ENCODE results near the gene SORD.
"Not testable (repeated sequence)": the region's sequence is repeated elsewhere in the genome, so short reads cannot be mapped to it uniquely, and the experiment has no call there.

GRCh38 chr15:45075440-45076320, 52.7 kb downstream of the SORD start:
- TF ChIP-seq, protein P1, sequence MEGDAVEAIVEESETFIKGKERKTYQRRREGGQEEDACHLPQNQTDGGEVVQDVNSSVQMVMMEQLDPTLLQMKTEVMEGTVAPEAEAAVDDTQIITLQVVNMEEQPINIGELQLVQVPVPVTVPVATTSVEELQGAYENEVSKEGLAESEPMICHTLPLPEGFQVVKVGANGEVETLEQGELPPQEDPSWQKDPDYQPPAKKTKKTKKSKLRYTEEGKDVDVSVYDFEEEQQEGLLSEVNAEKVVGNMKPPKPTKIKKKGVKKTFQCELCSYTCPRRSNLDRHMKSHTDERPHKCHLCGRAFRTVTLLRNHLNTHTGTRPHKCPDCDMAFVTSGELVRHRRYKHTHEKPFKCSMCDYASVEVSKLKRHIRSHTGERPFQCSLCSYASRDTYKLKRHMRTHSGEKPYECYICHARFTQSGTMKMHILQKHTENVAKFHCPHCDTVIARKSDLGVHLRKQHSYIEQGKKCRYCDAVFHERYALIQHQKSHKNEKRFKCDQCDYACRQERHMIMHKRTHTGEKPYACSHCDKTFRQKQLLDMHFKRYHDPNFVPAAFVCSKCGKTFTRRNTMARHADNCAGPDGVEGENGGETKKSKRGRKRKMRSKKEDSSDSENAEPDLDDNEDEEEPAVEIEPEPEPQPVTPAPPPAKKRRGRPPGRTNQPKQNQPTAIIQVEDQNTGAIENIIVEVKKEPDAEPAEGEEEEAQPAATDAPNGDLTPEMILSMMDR (IDR thresholded peaks at IDR 0.05): not testable (repeated sequence)
- TF ChIP-seq POLR2A (IDR thresholded peaks at IDR 0.05): not testable (repeated sequence)
